ENCODE measurements around the gene ATRNL1. TPM values are rescaled to one million over a fixed set of nuclear protein-coding genes. Genes with fewer than 3 reads are reported as not detected.
"Not testable (repeated sequence)": the region's sequence is repeated elsewhere in the genome, so short reads cannot be mapped to it uniquely, and the experiment has no call there.

ATRNL1 gene
- total and polyA plus RNA-seq, 2 donors from 2014 or later: 2.4 to 7.1 TPM

DNA sequence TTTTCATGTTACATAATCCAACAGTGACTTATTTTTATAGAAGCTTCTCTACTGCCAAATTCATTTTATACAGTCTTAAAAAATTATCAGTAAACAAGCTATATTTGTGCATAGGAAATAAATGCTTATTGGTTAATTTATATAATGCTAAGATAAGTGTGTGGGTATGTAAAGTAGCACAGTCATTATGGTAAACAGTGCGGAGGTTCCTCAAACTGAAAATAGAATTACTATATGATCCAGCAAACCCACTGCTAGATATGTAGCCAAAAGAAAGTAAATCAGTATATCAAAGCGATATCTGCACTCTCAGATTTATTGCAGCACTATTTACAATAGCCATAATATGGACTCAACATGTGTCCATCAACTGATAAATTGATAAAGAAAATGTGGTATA lies 71.1 kb downstream of the ATRNL1 start:
- H3K27ac ChIP-seq (ENCODE audit: low read depth in 2 of 2, low read length in 2 of 2): no peak overlapping the region
- H3K36me3 ChIP-seq (ENCODE audit: control insufficient read depth in 2 of 3, insufficient read depth in 3 of 3, low read length in 3 of 3): no peaks in the 10 kb centered on the region
- no peaks in the 10 kb centered on the region for H3K9me3 ChIP-seq (ENCODE audit: control insufficient read depth in 2 of 3, insufficient read depth in 1 of 3, low read length in 3 of 3)
- TF ChIP-seq, protein P1, sequence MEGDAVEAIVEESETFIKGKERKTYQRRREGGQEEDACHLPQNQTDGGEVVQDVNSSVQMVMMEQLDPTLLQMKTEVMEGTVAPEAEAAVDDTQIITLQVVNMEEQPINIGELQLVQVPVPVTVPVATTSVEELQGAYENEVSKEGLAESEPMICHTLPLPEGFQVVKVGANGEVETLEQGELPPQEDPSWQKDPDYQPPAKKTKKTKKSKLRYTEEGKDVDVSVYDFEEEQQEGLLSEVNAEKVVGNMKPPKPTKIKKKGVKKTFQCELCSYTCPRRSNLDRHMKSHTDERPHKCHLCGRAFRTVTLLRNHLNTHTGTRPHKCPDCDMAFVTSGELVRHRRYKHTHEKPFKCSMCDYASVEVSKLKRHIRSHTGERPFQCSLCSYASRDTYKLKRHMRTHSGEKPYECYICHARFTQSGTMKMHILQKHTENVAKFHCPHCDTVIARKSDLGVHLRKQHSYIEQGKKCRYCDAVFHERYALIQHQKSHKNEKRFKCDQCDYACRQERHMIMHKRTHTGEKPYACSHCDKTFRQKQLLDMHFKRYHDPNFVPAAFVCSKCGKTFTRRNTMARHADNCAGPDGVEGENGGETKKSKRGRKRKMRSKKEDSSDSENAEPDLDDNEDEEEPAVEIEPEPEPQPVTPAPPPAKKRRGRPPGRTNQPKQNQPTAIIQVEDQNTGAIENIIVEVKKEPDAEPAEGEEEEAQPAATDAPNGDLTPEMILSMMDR (IDR thresholded peaks at IDR 0.05; ENCODE audit: borderline replicate concordance, extremely low read depth, insufficient read depth): no peak
- H3K27me3 ChIP-seq (ENCODE audit: control insufficient read depth, insufficient read depth, low read length): no peaks in the 10 kb centered on the region
- intact Hi-C loops (cut with DNase I): no loop called here
- H3K4me1 ChIP-seq (ENCODE audit: control insufficient read depth in 2 of 3, insufficient read depth in 2 of 3, low read depth in 1 of 3, low read length in 3 of 3): no peaks in the 10 kb centered on the region
- FAIRE-seq: no peak
- no peak overlapping the region for H3K9ac ChIP-seq (ENCODE audit: low read length in 3 of 3)
- DNase-seq: no peak
- no peak overlapping the region for H3K4me3 ChIP-seq (ENCODE audit: low read length in 3 of 3)

DNA sequence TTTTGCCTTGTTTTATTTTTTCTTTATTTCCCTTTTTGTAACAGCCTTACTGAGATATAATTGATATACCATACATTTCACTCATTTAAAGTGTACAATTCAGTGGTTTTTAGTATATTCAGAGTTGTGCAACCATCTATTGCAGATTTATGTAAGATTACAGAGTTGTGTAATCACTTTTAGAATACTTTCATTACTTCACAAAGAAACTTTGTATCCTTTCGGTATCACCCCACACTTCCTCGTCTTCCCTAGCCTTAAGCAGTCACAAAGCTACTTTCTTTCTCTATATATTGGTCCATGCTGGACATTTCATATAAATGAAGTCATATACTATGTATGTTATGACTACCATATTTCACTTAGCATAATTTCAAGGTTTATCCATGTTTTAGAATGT lies 74.6 kb downstream of the ATRNL1 start:
- no peak overlapping the region for H3K27ac ChIP-seq (ENCODE audit: low read depth in 2 of 2, low read length in 2 of 2)
- no peak overlapping the region for H3K4me3 ChIP-seq (ENCODE audit: low read length in 3 of 3)
- H3K9ac ChIP-seq (ENCODE audit: low read length in 3 of 3): no peak overlapping the region
- no peaks in the 10 kb centered on the region for H3K27me3 ChIP-seq (ENCODE audit: control insufficient read depth, insufficient read depth, low read length)
- no peaks in the 10 kb centered on the region for H3K36me3 ChIP-seq (ENCODE audit: control insufficient read depth in 2 of 3, insufficient read depth in 3 of 3, low read length in 3 of 3)
- DNase-seq (no peak), FAIRE-seq (no peak)
- TF ChIP-seq, protein P1 (IDR thresholded peaks at IDR 0.05; ENCODE audit: borderline replicate concordance, extremely low read depth, insufficient read depth): no peak
- no peaks in the 10 kb centered on the region for H3K4me1 ChIP-seq (ENCODE audit: control insufficient read depth in 2 of 3, insufficient read depth in 2 of 3, low read depth in 1 of 3, low read length in 3 of 3)
- intact Hi-C loops (cut with DNase I): no loop called here
- H3K9me3 ChIP-seq (ENCODE audit: control insufficient read depth in 2 of 3, insufficient read depth in 1 of 3, low read length in 3 of 3): no peaks in the 10 kb centered on the region

DNA sequence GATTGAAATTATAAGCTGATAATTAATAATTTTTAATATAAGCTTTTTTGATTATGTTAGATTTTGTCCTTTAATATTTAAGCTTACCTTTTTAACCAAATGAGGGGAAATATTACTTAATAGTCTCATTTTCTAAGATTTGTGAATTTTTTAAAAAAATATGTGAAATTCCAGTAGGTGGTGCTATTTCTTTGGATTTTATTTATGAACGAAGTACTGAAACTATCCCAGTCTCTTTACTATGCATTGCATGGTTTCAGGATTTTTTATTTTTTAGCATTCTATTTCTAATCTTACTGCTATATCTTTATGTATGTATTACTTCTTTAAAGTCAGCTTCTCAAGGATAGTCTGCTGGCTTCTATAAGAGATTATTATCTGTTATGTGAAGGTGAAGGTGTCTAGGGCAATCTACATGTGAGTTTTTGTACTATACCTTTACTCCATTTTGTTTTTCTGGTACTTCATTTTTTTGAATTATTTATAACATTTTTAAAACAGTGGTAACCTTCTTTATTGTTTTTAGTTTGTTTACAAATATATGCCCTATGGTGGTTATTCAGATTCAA lies 78.3 kb downstream of the ATRNL1 start:
- no peaks in the 10 kb centered on the region for H3K4me1 ChIP-seq (ENCODE audit: control insufficient read depth in 2 of 3, insufficient read depth in 2 of 3, low read depth in 1 of 3, low read length in 3 of 3)
- H3K36me3 ChIP-seq (ENCODE audit: control insufficient read depth in 2 of 3, insufficient read depth in 3 of 3, low read length in 3 of 3): no peaks in the 10 kb centered on the region
- no peak overlapping the region for H3K9ac ChIP-seq (ENCODE audit: low read length in 3 of 3)
- no peak overlapping the region for H3K27ac ChIP-seq (ENCODE audit: low read depth in 2 of 2, low read length in 2 of 2)
- no peaks in the 10 kb centered on the region for H3K27me3 ChIP-seq (ENCODE audit: control insufficient read depth, insufficient read depth, low read length)
- no peaks in the 10 kb centered on the region for H3K9me3 ChIP-seq (ENCODE audit: control insufficient read depth in 2 of 3, insufficient read depth in 1 of 3, low read length in 3 of 3)
- H3K4me3 ChIP-seq (ENCODE audit: low read length in 3 of 3): no peak overlapping the region
- peak in 2 of 5 donors; percentile 14 to 22 for DNase-seq
- TF ChIP-seq, protein P1 (IDR thresholded peaks at IDR 0.05; ENCODE audit: borderline replicate concordance, extremely low read depth, insufficient read depth): no peak
- peak; percentile 91 for FAIRE-seq
- intact Hi-C loops (cut with DNase I): no loop called here

DNA sequence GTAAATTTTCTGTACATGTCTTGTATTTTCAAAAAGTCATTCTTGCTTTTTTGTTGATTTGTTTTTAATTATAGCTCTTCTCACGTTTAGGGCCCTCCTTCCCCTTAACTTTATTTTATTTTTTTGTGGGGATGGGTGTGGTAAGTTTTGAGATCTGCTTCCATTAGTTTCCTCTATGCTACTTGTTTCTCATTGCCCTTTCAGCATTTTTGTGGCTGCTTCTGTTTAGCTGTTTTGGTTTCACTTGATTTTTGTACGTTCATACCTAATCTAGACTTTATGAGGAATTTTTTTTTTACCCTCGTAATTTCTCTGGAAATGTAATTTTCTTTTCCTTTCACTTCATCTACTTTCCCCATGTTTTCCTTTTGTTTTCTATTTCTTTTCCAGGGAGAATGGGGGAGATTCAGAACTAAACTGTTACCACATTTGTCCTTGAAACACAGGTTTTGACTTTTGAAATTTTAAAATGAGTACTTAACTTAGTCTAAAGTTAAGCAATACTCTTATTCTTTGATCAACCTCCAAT lies 80.8 kb downstream of the ATRNL1 start:
- intact Hi-C loops (cut with DNase I): no loop called here
- H3K9me3 ChIP-seq (ENCODE audit: control insufficient read depth in 2 of 3, insufficient read depth in 1 of 3, low read length in 3 of 3): no peaks in the 10 kb centered on the region
- H3K36me3 ChIP-seq (ENCODE audit: control insufficient read depth in 2 of 3, insufficient read depth in 3 of 3, low read length in 3 of 3): no peaks in the 10 kb centered on the region
- H3K27me3 ChIP-seq (ENCODE audit: control insufficient read depth, insufficient read depth, low read length): no peaks in the 10 kb centered on the region
- TF ChIP-seq, protein P1 (IDR thresholded peaks at IDR 0.05; ENCODE audit: borderline replicate concordance, extremely low read depth, insufficient read depth): no peak
- H3K9ac ChIP-seq (ENCODE audit: low read length in 3 of 3): no peak overlapping the region
- no peak for DNase-seq
- H3K4me1 ChIP-seq (ENCODE audit: control insufficient read depth in 2 of 3, insufficient read depth in 2 of 3, low read depth in 1 of 3, low read length in 3 of 3): no peaks in the 10 kb centered on the region
- no peak overlapping the region for H3K27ac ChIP-seq (ENCODE audit: low read depth in 2 of 2, low read length in 2 of 2)
- FAIRE-seq: no peak
- no peak overlapping the region for H3K4me3 ChIP-seq (ENCODE audit: low read length in 3 of 3)

DNA sequence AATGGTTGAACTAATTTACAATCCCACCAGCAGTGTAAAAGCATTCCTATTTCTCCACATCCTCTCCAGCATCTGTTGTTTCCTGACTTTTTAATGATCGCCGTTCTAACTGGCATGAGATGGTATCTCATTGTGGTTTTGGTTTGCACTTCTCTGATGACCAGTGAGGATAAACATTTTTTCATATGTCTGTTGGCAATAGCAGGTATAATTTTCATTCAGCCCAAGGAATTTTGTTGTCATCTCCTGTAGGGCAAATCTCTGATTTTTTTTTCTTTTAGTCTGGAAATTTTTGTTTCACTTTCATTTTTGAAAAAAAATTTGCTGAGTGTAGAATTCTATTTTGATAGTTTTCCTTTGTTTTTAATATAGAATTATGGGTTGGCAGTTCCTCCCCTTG lies 114.1 kb downstream of the ATRNL1 start:
- H3K9ac ChIP-seq (ENCODE audit: low read length in 3 of 3); H3K4me3 ChIP-seq (ENCODE audit: low read length in 3 of 3); H3K27ac ChIP-seq (ENCODE audit: low read depth in 2 of 2, low read length in 2 of 2); H3K27me3 ChIP-seq (ENCODE audit: control insufficient read depth, insufficient read depth, low read length); intact Hi-C loops (cut with DNase I); H3K4me1 ChIP-seq (ENCODE audit: control insufficient read depth in 2 of 3, insufficient read depth in 2 of 3, low read depth in 1 of 3, low read length in 3 of 3); H3K36me3 ChIP-seq (ENCODE audit: control insufficient read depth in 2 of 3, insufficient read depth in 3 of 3, low read length in 3 of 3); H3K9me3 ChIP-seq (ENCODE audit: control insufficient read depth in 2 of 3, insufficient read depth in 1 of 3, low read length in 3 of 3); DNase-seq; FAIRE-seq: not testable (repeated sequence)

Data from kidney (tissue), 14 donors.